CD14-positive monocyte (primary cell): ENCODE results near the gene SCN3B. TPM values are rescaled to one million over a fixed set of nuclear protein-coding genes. Genes with fewer than 3 reads are reported as not detected.

Experiments
- DNase-seq, 3 donors: peaks; one replicate each; pipeline ENCODE4 v3.0.0-alpha.2; 2011 to 2022
- H2AFZ ChIP-seq: 2 replicates; pipeline ENCODE4 v1.6.0; 2012; ENCODE audit warnings: mild to moderate bottlenecking, low read depth, low read length, inconsistent platforms; ENCODE audit not compliant: insufficient read depth, poor library complexity, severe bottlenecking
- H3K27ac ChIP-seq, 2 donors: 1 replicate in 1 of 2; 2 replicates in 1 of 2; pipeline ENCODE4 v1.5.1; 2012 to 2013; ENCODE audit warnings: low read length in 2 of 2, control low read depth in 1 of 2, inconsistent platforms in 1 of 2, low read depth in 1 of 2, mild to moderate bottlenecking in 1 of 2
- H3K27me3 ChIP-seq, 2 donors: one replicate each; pipeline versions ENCODE4 v1.6.0 to v1.6.1; 2011 to 2013; ENCODE audit warnings: low read length in 2 of 2; ENCODE audit not compliant: control insufficient read depth in 2 of 2, insufficient read depth in 2 of 2
- H3K36me3 ChIP-seq, 2 donors: replicated peaks in 1 of 2; 1 replicate in 1 of 2; 2 replicates in 1 of 2; pipeline versions ENCODE4 v1.5.1 to v1.6.1; 2012 to 2013; ENCODE audit warnings: low read length in 2 of 2, control low read depth in 1 of 2, inconsistent platforms in 1 of 2, mild to moderate bottlenecking in 1 of 2; ENCODE audit not compliant: insufficient read depth in 2 of 2, control insufficient read depth in 1 of 2
- H3K4me1 ChIP-seq, 2 donors: 1 replicate in 1 of 2; 2 replicates in 1 of 2; pipeline versions ENCODE4 v1.5.1 to v1.6.1; 2012 to 2013; ENCODE audit warnings: low read length in 2 of 2, control low read depth in 1 of 2, inconsistent platforms in 1 of 2, mild to moderate bottlenecking in 1 of 2, moderate library complexity in 1 of 2; ENCODE audit not compliant: insufficient read depth in 2 of 2, control insufficient read depth in 1 of 2
- H3K4me2 ChIP-seq: replicated peaks from 2 replicates; pipeline ENCODE3; 2012; ENCODE audit warnings: low read length, moderate library complexity, mild to moderate bottlenecking; ENCODE audit not compliant: poor library complexity, severe bottlenecking; ENCODE audit errors: extremely low read depth
- H3K4me3 ChIP-seq, 3 experiments: fragments of 200-600 bp in 1 of 3; sonication (generic) in 1 of 3; replicated peaks in 1 of 3; 1 replicate in 2 of 3; 2 replicates in 1 of 3; pipeline ENCODE4 v1.5.1; 2011 to 2013; ENCODE audit warnings: low read length in 3 of 3, mild to moderate bottlenecking in 3 of 3, control low read depth in 2 of 3, low read depth in 2 of 3, inconsistent platforms in 1 of 3, moderate library complexity in 1 of 3
- H3K79me2 ChIP-seq: 2 replicates; pipeline ENCODE4 v1.6.0; 2012; ENCODE audit warnings: mild to moderate bottlenecking, control low read depth, inconsistent platforms, low read length, moderate library complexity; ENCODE audit not compliant: insufficient read depth
- H3K9ac ChIP-seq: 2 replicates; pipeline ENCODE4 v1.6.0; 2017; ENCODE audit warnings: low read length, mild to moderate bottlenecking; ENCODE audit not compliant: insufficient read depth, poor library complexity, severe bottlenecking
- H3K9me3 ChIP-seq, 2 donors: replicated peaks in 1 of 2; 1 replicate in 1 of 2; 2 replicates in 1 of 2; pipeline versions ENCODE4 v1.5.1 to v1.6.1; 2012 to 2013; ENCODE audit warnings: low read length in 2 of 2, control low read depth in 1 of 2; ENCODE audit not compliant: control insufficient read depth in 1 of 2, insufficient read depth in 1 of 2
- H4K20me1 ChIP-seq: 2 replicates; pipeline ENCODE4 v1.6.0; 2012; ENCODE audit warnings: mild to moderate bottlenecking, low read length, control low read depth, moderate library complexity; ENCODE audit not compliant: insufficient read depth
- H3K27ac Mint-ChIP-seq, 7 donors: one replicate each; pipeline ENCODE4 v1.8.0; 2020; ENCODE audit warnings: mild to moderate bottlenecking in 7 of 7, mixed read lengths in 7 of 7, moderate library complexity in 6 of 7, inconsistent platforms in 2 of 7
- H3K27me3 Mint-ChIP-seq, 3 donors: one replicate each; pipeline ENCODE4 v1.8.0; 2021 to 2022; ENCODE audit warnings: low read depth in 3 of 3, mild to moderate bottlenecking in 3 of 3, mixed read lengths in 3 of 3, moderate library complexity in 3 of 3, inconsistent platforms in 1 of 3
- H3K36me3 Mint-ChIP-seq, 2 donors: one replicate each; pipeline ENCODE4 v1.8.0; 2020; ENCODE audit warnings: mixed read lengths in 2 of 2, inconsistent platforms in 1 of 2, mild to moderate bottlenecking in 1 of 2
- H3K4me1 Mint-ChIP-seq: one replicate; pipeline ENCODE4 v1.8.0; 2020; ENCODE audit warnings: mild to moderate bottlenecking, mixed read lengths
- H3K4me3 Mint-ChIP-seq, 2 donors: one replicate each; pipeline ENCODE4 v1.8.0; 2020; ENCODE audit warnings: mild to moderate bottlenecking in 2 of 2, mixed read lengths in 2 of 2, moderate library complexity in 1 of 2
- H3K9me3 Mint-ChIP-seq, 7 donors: one replicate each; pipeline ENCODE4 v1.8.0; 2020 to 2022; ENCODE audit warnings: mixed read lengths in 7 of 7, mild to moderate bottlenecking in 6 of 7, moderate library complexity in 6 of 7, inconsistent platforms in 2 of 7
- WGBS: methylation state at CpG from one replicate; pipeline ENCODE4 v1.1.5; 2013; ENCODE audit warnings: missing lambda C conversion rate; ENCODE audit not compliant: insufficient coverage; 5-methylcytosine and 5-hydroxymethylcytosine counted together
- intact Hi-C, 2 donors: fragments of 100-400 bp; cut with micrococcal nuclease; formaldehyde crosslinking; loops; one replicate each; pipeline versions ENCODE4 v1.15.0 to v1.15.1; 2023
- polyA plus RNA-seq, 3 donors: library from polyadenylated mRNA; depleted of rRNA in 1 of 3; unstranded in 2 of 3; stranded (reverse) in 1 of 3; fragments of 300-500 nt in 2 of 3; fragments of >200 nt in 1 of 3; fragmentation: Illumina TruSeq in 2 of 3; gene quantifications; 1 replicate in 2 of 3; 2 replicates in 1 of 3; pipeline ENCODE4 v1.2.3, GENCODE V29; 2012 to 2021
- TF ChIP-seq, protein P1 (sequence below): fragments of 200-600 bp; IDR thresholded peaks from one replicate; pipeline ENCODE4 v1.8.0; 2022; ENCODE audit warnings: antibody characterized with exemption, mild to moderate bottlenecking

SCN3B gene
- polyA plus RNA-seq, 3 donors = not detected

DNA sequence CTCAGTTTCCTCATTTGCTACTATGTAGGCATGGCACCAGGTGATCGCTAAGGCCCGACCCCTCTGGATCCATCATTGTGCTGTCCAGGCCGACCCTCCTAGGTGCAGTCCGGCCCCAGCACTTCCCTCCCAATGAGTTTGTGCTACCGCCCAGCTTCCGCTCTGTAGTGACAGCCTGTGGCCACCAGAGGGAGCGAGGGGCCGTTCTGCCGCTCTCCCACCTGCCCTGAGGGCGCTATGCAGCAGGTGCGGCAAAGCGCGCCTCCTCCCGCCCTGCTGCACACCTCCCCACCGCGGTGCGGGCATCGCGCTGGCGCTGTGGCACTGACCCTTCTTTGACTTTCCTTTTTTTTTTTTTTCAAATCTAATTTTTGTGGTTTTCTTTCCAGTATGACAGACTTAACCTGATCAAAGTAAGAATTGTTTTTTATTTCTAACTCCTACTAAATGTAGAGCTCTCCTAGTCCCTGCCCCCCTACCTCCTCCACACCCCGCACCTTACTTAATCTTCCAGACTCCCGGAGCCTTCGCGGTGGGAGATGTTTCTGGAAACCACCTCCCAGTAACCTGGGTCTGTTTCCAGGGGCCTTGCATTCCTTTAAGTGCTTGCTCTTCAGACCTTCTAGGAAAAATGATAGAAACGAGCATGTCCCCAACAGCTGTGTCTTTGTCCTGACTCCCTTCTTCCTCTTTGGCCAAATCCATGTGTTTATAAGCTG, 73.7 kb downstream of the SCN3B start:
- no peak overlapping the region for H3K4me3 Mint-ChIP-seq

DNA sequence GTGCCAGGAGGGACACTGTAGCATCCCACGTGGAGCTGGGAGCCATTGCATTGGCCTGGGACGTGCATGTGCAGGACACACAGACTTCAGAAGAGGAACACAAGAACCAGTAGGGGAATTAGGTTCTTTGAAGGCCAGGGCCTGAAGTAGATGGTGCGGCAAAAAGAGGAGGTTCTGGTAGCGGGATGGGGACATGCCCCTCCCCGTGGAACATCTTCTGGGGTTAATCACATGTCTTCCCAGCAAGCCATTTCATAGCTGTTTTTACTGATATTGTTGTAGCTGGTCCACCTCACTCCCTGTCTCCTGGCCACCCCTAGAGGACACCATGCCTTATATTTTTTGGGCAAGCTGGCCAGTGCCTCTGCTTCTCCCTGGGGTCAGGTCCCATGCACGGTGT, 74.3 kb downstream of the SCN3B start:
- no peak overlapping the region for H2AFZ ChIP-seq
- Mint-ChIP-seq H3K27me3 (peaks cover 0 to 2% (median 2%) of the 10 kb centered on the region in 3 donors), H3K9me3 (peaks cover 0 to 3% (median 0%) of the 10 kb centered on the region in 7 donors), H3K36me3 (peaks cover 33 to 53% of the 10 kb centered on the region in 2 donors), H3K27ac (peak overlapping the region in 2 of 7 donors; percentile 47 to 54), H3K4me3 (no peak overlapping the region), H3K4me1 (peaks cover 23% of the 10 kb centered on the region)
- peaks cover 7 to 46% of the 10 kb centered on the region in 2 donors for H3K36me3 ChIP-seq
- H3K79me2 ChIP-seq = peaks cover 6% of the 10 kb centered on the region
- no peaks in the 10 kb centered on the region for H3K9me3 ChIP-seq
- no peaks in the 10 kb centered on the region for H3K4me1 ChIP-seq
- WGBS = 98% methylated on average over 3 of the region's 6 CpGs
- no peak overlapping the region for H3K27ac ChIP-seq
- no peak overlapping the region for H3K4me3 ChIP-seq
- H3K27me3 ChIP-seq = no peaks in the 10 kb centered on the region
- no peak overlapping the region for H3K4me2 ChIP-seq
- intact Hi-C loops = no loop called here
- TF ChIP-seq, protein P1, sequence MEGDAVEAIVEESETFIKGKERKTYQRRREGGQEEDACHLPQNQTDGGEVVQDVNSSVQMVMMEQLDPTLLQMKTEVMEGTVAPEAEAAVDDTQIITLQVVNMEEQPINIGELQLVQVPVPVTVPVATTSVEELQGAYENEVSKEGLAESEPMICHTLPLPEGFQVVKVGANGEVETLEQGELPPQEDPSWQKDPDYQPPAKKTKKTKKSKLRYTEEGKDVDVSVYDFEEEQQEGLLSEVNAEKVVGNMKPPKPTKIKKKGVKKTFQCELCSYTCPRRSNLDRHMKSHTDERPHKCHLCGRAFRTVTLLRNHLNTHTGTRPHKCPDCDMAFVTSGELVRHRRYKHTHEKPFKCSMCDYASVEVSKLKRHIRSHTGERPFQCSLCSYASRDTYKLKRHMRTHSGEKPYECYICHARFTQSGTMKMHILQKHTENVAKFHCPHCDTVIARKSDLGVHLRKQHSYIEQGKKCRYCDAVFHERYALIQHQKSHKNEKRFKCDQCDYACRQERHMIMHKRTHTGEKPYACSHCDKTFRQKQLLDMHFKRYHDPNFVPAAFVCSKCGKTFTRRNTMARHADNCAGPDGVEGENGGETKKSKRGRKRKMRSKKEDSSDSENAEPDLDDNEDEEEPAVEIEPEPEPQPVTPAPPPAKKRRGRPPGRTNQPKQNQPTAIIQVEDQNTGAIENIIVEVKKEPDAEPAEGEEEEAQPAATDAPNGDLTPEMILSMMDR = no peak
- DNase-seq = no peak
- H4K20me1 ChIP-seq = peaks cover 43% of the 10 kb centered on the region
- H3K9ac ChIP-seq = no peak overlapping the region

More for the DNA sequence above, 73.7 kb downstream of the SCN3B start:
- Histone ChIP-seq H3K4me2 (no peak overlapping the region), H3K4me3 (no peak overlapping the region), H3K9me3 (no peaks in the 10 kb centered on the region), H4K20me1 (peaks cover 38% of the 10 kb centered on the region), H3K9ac (no peak overlapping the region), H3K27me3 (no peaks in the 10 kb centered on the region), H3K27ac (no peak overlapping the region), H3K4me1 (no peaks in the 10 kb centered on the region), H3K79me2 (peaks cover 4% of the 10 kb centered on the region), H3K36me3 (peaks cover 7 to 47% of the 10 kb centered on the region in 2 donors), H2AFZ (no peak overlapping the region)
- TF ChIP-seq, protein P1 = peak; percentile 97
- Mint-ChIP-seq H3K9me3 (peaks cover 0 to 3% (median 0%) of the 10 kb centered on the region in 7 donors), H3K27ac (no peak overlapping the region), H3K27me3 (peaks cover 0 to 2% (median 2%) of the 10 kb centered on the region in 3 donors), H3K36me3 (peaks cover 36 to 56% of the 10 kb centered on the region in 2 donors), H3K4me1 (peaks cover 21% of the 10 kb centered on the region)
- peak; percentile 21 to 50 (median 48) for DNase-seq
- WGBS = 26% methylated on average over 24 of the region's 25 CpGs
- intact Hi-C loops = no loop called here
